HG02943 (cell line): ENCODE measurements around the gene ABI1.
"Not testable (repeated sequence)": the region's sequence is repeated elsewhere in the genome, so short reads cannot be mapped to it uniquely, and the experiment has no call there.

Source experiments
- ATAC-seq: cut with Tn5 transposase; IDR thresholded peaks from one replicate; pipeline ENCODE4 v1.9.1; 2021; ENCODE audit warnings: mild to moderate bottlenecking, low read depth, moderate library complexity; ENCODE audit not compliant: unreplicated experiment

ABI1 gene

GRCh38 chr10:26857553-26857952 lies 3.2 kb downstream of the ABI1 start:
- not testable (repeated sequence) for ATAC-seq

- no peak for ATAC-seq
Measured at GRCh38 chr10:26855186-26855585, 5.6 kb downstream of the ABI1 start.

- ATAC-seq = no peak
Measured at GRCh38 chr10:26854524-26854923, 6.2 kb downstream of the ABI1 start.

- no peak for ATAC-seq
Measured at GRCh38 chr10:26844396-26844975, 16.3 kb downstream of the ABI1 start.

- ATAC-seq = no peak
Measured at GRCh38 chr10:26843736-26844135, 17.0 kb downstream of the ABI1 start.

GRCh38 chr10:26841733-26842317 lies 18.9 kb downstream of the ABI1 start:
- no peak for ATAC-seq

- no peak for ATAC-seq
Measured at GRCh38 chr10:26840938-26841732, 19.6 kb downstream of the ABI1 start.

- no peak for ATAC-seq
Measured at GRCh38 chr10:26839966-26840627, 20.7 kb downstream of the ABI1 start.

- no peak for ATAC-seq
Measured at GRCh38 chr10:26837139-26837538, 23.6 kb downstream of the ABI1 start.

- no peak for ATAC-seq
Measured at GRCh38 chr10:26835025-26835424, 25.7 kb downstream of the ABI1 start.

- no peak for ATAC-seq
Measured at GRCh38 chr10:26832960-26833359, 27.8 kb downstream of the ABI1 start.

- ATAC-seq = no peak
Measured at GRCh38 chr10:26831936-26832335, 28.8 kb downstream of the ABI1 start.

GRCh38 chr10:26829810-26830515 lies 30.8 kb downstream of the ABI1 start:
- no peak for ATAC-seq

GRCh38 chr10:26824015-26824690 lies 36.6 kb downstream of the ABI1 start:
- ATAC-seq = no peak

GRCh38 chr10:26821699-26822570 lies 38.8 kb downstream of the ABI1 start:
- no peak for ATAC-seq

- no peak for ATAC-seq
Measured at GRCh38 chr10:26815500-26815899, 45.3 kb downstream of the ABI1 start.

- ATAC-seq = no peak
Measured at GRCh38 chr10:26810435-26811026, 50.2 kb downstream of the ABI1 start.

GRCh38 chr10:26809973-26810372 lies 50.8 kb downstream of the ABI1 start:
- no peak for ATAC-seq

GRCh38 chr10:26807532-26807931 lies 53.2 kb downstream of the ABI1 start:
- ATAC-seq = no peak
